ENCODE results near the gene TRDMT1. TPM values are rescaled to one million over a fixed set of nuclear protein-coding genes. Genes with fewer than 3 reads are reported as not detected.

TRDMT1 gene
- total RNA-seq, 1 experiment from 2014 or later: 4.2 TPM

- ChIA-PET POLR2A (ENCODE audit: unreplicated experiment) (no interaction called here), CTCF (no interaction called here)
- H3K79me2 ChIP-seq (ENCODE audit: low read depth): no peaks in the 10 kb centered on the region
- no peak overlapping the region for H3K4me3 ChIP-seq
- no peaks in the 10 kb centered on the region for H3K9me3 ChIP-seq (ENCODE audit: insufficient read depth, low read depth)
- intact Hi-C loops (cut with micrococcal nuclease; ENCODE audit: unreplicated experiment): no loop called here
- no peak overlapping the region for H2AFZ ChIP-seq
- no peaks in the 10 kb centered on the region for H3K27me3 ChIP-seq (ENCODE audit: insufficient read depth, low read depth)
- no peaks in the 10 kb centered on the region for H3K4me1 ChIP-seq (replicated peaks; ENCODE audit: insufficient read depth)
- no TSS peak for BruUV-seq (replicated peaks)
- H3K27ac ChIP-seq: no peak overlapping the region
- H3K36me3 ChIP-seq (ENCODE audit: low read depth): no peaks in the 10 kb centered on the region
- no peaks in the 10 kb centered on the region for H3F3A ChIP-seq (ENCODE audit: insufficient read depth, low read depth)
- no peaks in the 10 kb centered on the region for H3K9me2 ChIP-seq (ENCODE audit: insufficient read depth)
- no peak for TF ChIP-seq EZH2 (IDR thresholded peaks at IDR 0.05; ENCODE audit: low read depth)
- TF ChIP-seq CTCF (conservative IDR thresholded peaks at IDR 0.05): no peak
- no peak for DNase-seq
- H3K4me2 ChIP-seq: no peak overlapping the region
- H4K20me1 ChIP-seq (ENCODE audit: insufficient read depth): no peaks in the 10 kb centered on the region
Measured at GRCh38 chr10:17154116-17154515, 47.4 kb downstream of the TRDMT1 start.

- no TSS peak for BruUV-seq (replicated peaks)
- Histone ChIP-seq H3K9me2 (ENCODE audit: insufficient read depth) (no peaks in the 10 kb centered on the region), H3K4me1 (replicated peaks; ENCODE audit: insufficient read depth) (no peaks in the 10 kb centered on the region), H3K27me3 (ENCODE audit: insufficient read depth, low read depth) (no peaks in the 10 kb centered on the region), H3K36me3 (ENCODE audit: low read depth) (no peaks in the 10 kb centered on the region), H3K79me2 (ENCODE audit: low read depth) (no peaks in the 10 kb centered on the region), H4K20me1 (ENCODE audit: insufficient read depth) (no peaks in the 10 kb centered on the region), H3K27ac (no peak overlapping the region), H2AFZ (no peak overlapping the region), H3K9me3 (ENCODE audit: insufficient read depth, low read depth) (no peaks in the 10 kb centered on the region), H3K4me3 (no peak overlapping the region), H3K4me2 (no peak overlapping the region), H3F3A (ENCODE audit: insufficient read depth, low read depth) (no peaks in the 10 kb centered on the region)
- CTCF ChIA-PET: no interaction called here
- TF ChIP-seq CTCF (conservative IDR thresholded peaks at IDR 0.05) (no peak), EZH2 (IDR thresholded peaks at IDR 0.05; ENCODE audit: low read depth) (no peak)
- POLR2A ChIA-PET (ENCODE audit: unreplicated experiment): no interaction called here
- intact Hi-C loops (cut with micrococcal nuclease; ENCODE audit: unreplicated experiment): no loop called here
- no peak for DNase-seq
Measured at GRCh38 chr10:17153321-17153720, 48.2 kb downstream of the TRDMT1 start.

GRCh38 chr10:17151716-17152115, 49.8 kb downstream of the TRDMT1 start:
- Histone ChIP-seq H3F3A (ENCODE audit: insufficient read depth, low read depth) (no peaks in the 10 kb centered on the region), H3K27me3 (ENCODE audit: insufficient read depth, low read depth) (no peaks in the 10 kb centered on the region), H4K20me1 (ENCODE audit: insufficient read depth) (no peaks in the 10 kb centered on the region), H3K4me3 (no peak overlapping the region), H3K79me2 (ENCODE audit: low read depth) (no peaks in the 10 kb centered on the region), H3K9me2 (ENCODE audit: insufficient read depth) (no peaks in the 10 kb centered on the region), H3K36me3 (ENCODE audit: low read depth) (no peaks in the 10 kb centered on the region), H3K4me1 (replicated peaks; ENCODE audit: insufficient read depth) (no peaks in the 10 kb centered on the region), H3K27ac (no peak overlapping the region), H3K4me2 (no peak overlapping the region), H2AFZ (no peak overlapping the region), H3K9me3 (ENCODE audit: insufficient read depth, low read depth) (no peaks in the 10 kb centered on the region)
- no peak for TF ChIP-seq EZH2 (IDR thresholded peaks at IDR 0.05; ENCODE audit: low read depth)
- TF ChIP-seq CTCF (conservative IDR thresholded peaks at IDR 0.05): no peak
- ChIA-PET CTCF (no interaction called here), POLR2A (ENCODE audit: unreplicated experiment) (no interaction called here)
- no TSS peak for BruUV-seq (replicated peaks)
- intact Hi-C loops (cut with micrococcal nuclease; ENCODE audit: unreplicated experiment): no loop called here
- DNase-seq: no peak
